Cardiac muscle cell (in vitro differentiated cells and primary cell): ENCODE data around the gene FBXL16. TPM values are rescaled to one million over a fixed set of nuclear protein-coding genes. Genes with fewer than 3 reads are reported as not detected.
A peak's percentile ranks its signal among the peaks of the same experiment; 100 is the strongest.
"Not testable (repeated sequence)": the region's sequence is repeated elsewhere in the genome, so short reads cannot be mapped to it uniquely, and the experiment has no call there.

Source experiments
- DNase-seq, 2 donors: peaks; one replicate each; pipeline versions ENCODE4 v3.0.0 to v3.0.0-alpha.2; 2010 to 2017; ENCODE audit warnings: low read depth in 1 of 2, low spot score in 1 of 2
- H3K27ac ChIP-seq: fragments of 200-600 bp; sonication (generic); 2 replicates; pipeline ENCODE4 v1.5.1; 2016
- H3K27me3 ChIP-seq: fragments of 200-600 bp; sonication (generic); 2 replicates; pipeline ENCODE4 v1.6.0; 2016; ENCODE audit warnings: control low read depth
- H3K36me3 ChIP-seq: fragments of 200-600 bp; sonication (generic); 2 replicates; pipeline ENCODE4 v1.5.1; 2016; ENCODE audit warnings: control low read depth
- H3K4me1 ChIP-seq: fragments of 200-600 bp; sonication (generic); 2 replicates; pipeline ENCODE4 v1.8.1; 2017; ENCODE audit warnings: low read depth, mild to moderate bottlenecking, mixed run types
- H3K4me3 ChIP-seq: fragments of 200-600 bp; sonication (generic); 2 replicates; pipeline ENCODE4 v1.5.1; 2016; ENCODE audit warnings: mild to moderate bottlenecking
- H3K9me3 ChIP-seq: fragments of 200-600 bp; sonication (generic); 2 replicates; pipeline ENCODE4 v1.5.1; 2017; ENCODE audit warnings: low read depth, mild to moderate bottlenecking, control low read depth
- polyA plus RNA-seq: library from polyadenylated mRNA; unstranded; fragments of >200 nt; fragmentation: Nextera tagmentation; extraction: Ambion mirVana; gene quantifications from 2 replicates; pipeline ENCODE4 v1.2.1, GENCODE V29; 2016
- total RNA-seq: library from RNA; depleted of rRNA; stranded (reverse); fragments of >200 nt; gene quantifications from 2 replicates; pipeline ENCODE4 v1.2.3, GENCODE V29; 2016
- TF ChIP-seq, protein P1 (sequence below): IDR thresholded peaks from 2 replicates; pipeline ENCODE4 v1.5.1; 2012; ENCODE audit warnings: low read depth, mild to moderate bottlenecking, low read length

The FBXL16 gene
- total and polyA plus RNA-seq, 2 experiments from 2014 or later: 0.12 to 1.4 TPM

DNA sequence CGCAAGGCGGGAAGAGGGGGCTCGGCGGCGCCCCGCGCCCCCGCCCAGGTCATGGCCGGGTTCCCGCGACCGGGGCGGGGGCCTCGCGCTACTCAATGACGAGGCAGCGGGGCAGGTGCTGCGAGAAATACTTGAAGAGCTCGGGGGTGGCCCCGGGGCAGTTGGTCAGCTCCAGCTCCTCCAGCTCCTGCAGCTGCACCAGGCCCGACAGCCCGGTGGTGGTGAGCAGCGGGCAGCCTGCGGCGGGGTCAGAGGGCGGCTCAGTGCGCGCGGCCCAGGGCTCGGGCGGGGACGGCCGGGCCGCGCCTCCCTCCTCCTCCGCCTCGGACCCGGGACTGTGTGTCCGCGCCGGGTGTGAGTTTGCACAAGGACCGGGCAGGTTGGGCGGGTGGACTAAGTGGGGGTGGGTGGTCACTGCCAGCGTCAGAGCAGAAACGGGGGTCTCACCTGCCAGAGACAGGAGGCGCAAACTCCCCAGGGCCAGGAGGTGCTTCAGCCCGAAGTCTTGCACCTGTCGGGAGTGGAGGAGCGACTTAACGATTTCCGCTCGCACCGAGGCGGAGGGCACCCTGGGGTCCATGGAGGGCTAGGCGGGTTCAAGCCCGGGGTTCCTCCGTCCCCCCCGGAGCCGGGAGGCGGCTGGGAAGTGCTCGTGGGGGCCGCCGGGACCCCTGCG is 11.3 kb downstream of the FBXL16 start:
- no peak overlapping the region for H3K4me3 ChIP-seq
- peaks cover 84% of the 10 kb centered on the region for H3K27me3 ChIP-seq
- peak in 1 of 2 donors; percentile 29 for DNase-seq
- TF ChIP-seq, protein P1, sequence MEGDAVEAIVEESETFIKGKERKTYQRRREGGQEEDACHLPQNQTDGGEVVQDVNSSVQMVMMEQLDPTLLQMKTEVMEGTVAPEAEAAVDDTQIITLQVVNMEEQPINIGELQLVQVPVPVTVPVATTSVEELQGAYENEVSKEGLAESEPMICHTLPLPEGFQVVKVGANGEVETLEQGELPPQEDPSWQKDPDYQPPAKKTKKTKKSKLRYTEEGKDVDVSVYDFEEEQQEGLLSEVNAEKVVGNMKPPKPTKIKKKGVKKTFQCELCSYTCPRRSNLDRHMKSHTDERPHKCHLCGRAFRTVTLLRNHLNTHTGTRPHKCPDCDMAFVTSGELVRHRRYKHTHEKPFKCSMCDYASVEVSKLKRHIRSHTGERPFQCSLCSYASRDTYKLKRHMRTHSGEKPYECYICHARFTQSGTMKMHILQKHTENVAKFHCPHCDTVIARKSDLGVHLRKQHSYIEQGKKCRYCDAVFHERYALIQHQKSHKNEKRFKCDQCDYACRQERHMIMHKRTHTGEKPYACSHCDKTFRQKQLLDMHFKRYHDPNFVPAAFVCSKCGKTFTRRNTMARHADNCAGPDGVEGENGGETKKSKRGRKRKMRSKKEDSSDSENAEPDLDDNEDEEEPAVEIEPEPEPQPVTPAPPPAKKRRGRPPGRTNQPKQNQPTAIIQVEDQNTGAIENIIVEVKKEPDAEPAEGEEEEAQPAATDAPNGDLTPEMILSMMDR: no peak
- H3K4me1 ChIP-seq: peaks cover 7% of the 10 kb centered on the region
- H3K9me3 ChIP-seq: no peaks in the 10 kb centered on the region
- no peak overlapping the region for H3K27ac ChIP-seq
- H3K36me3 ChIP-seq: no peaks in the 10 kb centered on the region

DNA sequence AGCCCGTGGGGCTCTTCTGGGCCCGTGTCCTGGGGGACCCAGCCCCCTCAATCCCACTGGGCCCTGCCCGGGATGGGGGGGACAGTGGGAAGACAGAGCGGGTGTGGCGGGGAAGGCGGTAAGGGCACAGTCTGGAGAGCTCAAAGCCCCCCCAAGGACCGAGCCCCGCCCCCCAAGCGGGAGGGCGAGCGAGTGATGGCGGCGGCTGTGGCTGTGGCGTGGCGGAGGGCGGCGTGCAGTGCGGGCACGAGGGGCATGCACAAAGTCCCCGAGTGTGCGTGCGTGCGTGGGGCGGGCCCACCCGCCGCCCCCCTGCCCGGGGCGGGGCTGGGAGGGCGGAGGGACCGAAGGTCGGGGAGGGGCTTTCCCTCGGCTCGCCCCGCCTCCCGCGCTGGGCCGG is 11.8 kb downstream of the FBXL16 start:
- H3K4me3 ChIP-seq: no peak overlapping the region
- H3K27me3 ChIP-seq: peaks cover 79% of the 10 kb centered on the region
- TF ChIP-seq, protein P1: no peak
- H3K9me3 ChIP-seq: no peaks in the 10 kb centered on the region
- H3K4me1 ChIP-seq: peaks cover 8% of the 10 kb centered on the region
- DNase-seq: no peak
- no peak overlapping the region for H3K27ac ChIP-seq
- no peaks in the 10 kb centered on the region for H3K36me3 ChIP-seq

DNA sequence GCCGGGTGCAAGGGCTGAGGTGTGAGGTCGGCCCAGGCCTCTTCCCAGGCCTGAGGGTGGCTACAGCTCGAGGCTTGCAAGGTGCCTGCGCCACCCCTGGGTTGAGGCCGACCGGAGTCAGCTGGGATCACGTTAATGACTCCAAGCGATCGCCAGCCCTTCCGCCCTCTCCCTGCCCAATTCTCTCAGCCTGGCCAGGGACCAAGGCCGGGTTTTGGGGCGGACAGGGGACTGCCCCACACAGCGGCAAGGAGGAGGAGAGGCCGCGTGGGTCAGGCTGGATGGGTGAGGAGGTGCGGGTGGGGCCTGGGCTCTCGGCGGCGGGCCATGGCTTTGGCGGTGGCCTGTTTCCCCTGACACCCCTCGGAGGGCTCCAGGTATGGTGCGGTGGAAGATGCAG is 12.2 kb downstream of the FBXL16 start:
- Histone ChIP-seq H3K4me1 (peaks cover 8% of the 10 kb centered on the region), H3K27me3 (peaks cover 75% of the 10 kb centered on the region), H3K9me3 (no peaks in the 10 kb centered on the region), H3K27ac (no peak overlapping the region), H3K36me3 (no peaks in the 10 kb centered on the region), H3K4me3 (no peak overlapping the region)
- TF ChIP-seq, protein P1: no peak
- DNase-seq: no peak

DNA sequence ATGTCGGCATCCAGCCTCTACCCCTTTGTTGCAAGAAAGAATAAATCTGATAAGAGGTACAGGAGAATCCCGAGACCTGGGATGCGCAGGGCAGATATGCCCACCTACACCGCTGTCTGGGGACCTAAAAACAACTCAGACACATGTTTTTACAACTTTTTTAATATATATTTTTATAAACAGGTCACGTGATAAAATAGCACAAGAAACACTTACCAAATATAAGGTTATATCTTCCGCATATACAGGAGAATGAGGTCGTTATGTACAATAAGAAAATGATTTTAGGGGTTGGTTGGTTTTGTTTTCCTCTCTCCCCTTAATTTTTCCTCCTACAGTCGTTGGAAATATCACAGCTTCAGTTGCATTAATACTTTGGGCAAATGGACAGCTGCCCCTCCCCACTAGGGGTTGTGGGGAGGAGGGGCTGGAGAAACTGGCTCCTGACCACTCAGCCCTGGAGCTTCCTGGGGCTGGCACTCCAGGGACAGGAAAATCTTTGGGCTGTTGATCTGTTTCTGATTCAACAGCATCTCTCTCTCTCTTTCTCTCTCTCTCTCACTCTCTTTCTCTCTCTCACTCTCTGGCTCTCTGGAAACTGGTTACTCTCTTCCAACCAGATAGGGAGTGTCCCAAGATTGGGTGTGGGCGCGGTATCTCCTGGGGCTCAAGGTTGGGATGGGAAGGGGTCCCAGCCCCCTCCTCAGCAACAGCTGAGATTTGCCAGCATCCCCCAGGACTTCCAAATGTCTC is 13.1 kb downstream of the FBXL16 start:
- Histone ChIP-seq H3K27me3 (peaks cover 66% of the 10 kb centered on the region), H3K4me1 (peaks cover 8% of the 10 kb centered on the region), H3K9me3 (no peaks in the 10 kb centered on the region), H3K36me3 (no peaks in the 10 kb centered on the region), H3K4me3 (no peak overlapping the region), H3K27ac (no peak overlapping the region)
- TF ChIP-seq, protein P1: no peak
- DNase-seq: no peak

DNA sequence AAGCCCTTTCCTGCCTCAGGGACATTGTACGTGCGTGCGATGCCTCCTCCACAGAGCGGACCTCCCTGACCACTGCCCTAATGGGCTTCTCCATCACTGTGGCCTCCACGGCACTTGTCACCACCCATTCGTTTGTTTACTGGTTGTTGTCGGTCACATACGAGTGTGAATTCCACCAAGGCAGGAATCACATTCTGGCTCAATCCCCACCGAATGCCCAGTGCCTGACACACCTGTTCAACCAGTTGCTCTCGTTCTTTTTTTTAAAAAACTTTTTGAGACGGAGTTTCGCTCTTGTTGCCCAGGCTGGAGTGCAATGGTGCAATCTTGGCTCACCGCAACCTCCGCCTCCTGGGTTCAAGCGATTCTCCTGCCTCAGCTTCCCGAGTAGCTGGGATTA is 14.4 kb downstream of the FBXL16 start:
- peaks cover 53% of the 10 kb centered on the region for H3K27me3 ChIP-seq
- H3K9me3 ChIP-seq, H3K36me3 ChIP-seq, DNase-seq, H3K4me1 ChIP-seq, H3K4me3 ChIP-seq, H3K27ac ChIP-seq: not testable (repeated sequence)
